Activated naive CD8-positive, alpha-beta T cell treated with anti-CD3 and anti-CD28 coated beads, Interleukin-2, amount 10 ng/mL, durations not matched to agents 7 days and 5 days (primary cell): ENCODE measurements around the gene RNF8. TPM values are rescaled to one million over a fixed set of nuclear protein-coding genes. Genes with fewer than 3 reads are reported as not detected.
A peak's percentile ranks its signal among the peaks of the same experiment; 100 is the strongest.

Experiments used
- ATAC-seq: fragments of 150-1000 bp; cut with Tn5 transposase; one replicate; pipeline ENCODE4 v1.10.0; 2021; ENCODE audit warnings: low read depth, moderate library complexity
- POLR2A ChIA-PET: fragments of 350-600 bp; sonication (Branson Sonifier 250); formaldehyde crosslinking; loops from one replicate; lab custom pipeline; 2021; ENCODE audit warnings: antibody characterized with exemption; lab: Charles Lee
- DNase-seq: peaks from one replicate; pipeline ENCODE4 v3.0.0; 2021
- H3K27ac Mint-ChIP-seq: one replicate; pipeline ENCODE4 v1.8.0; 2022; ENCODE audit warnings: mild to moderate bottlenecking, mixed read lengths
- H3K27me3 Mint-ChIP-seq: one replicate; pipeline ENCODE4 v1.8.0; 2022; ENCODE audit warnings: mild to moderate bottlenecking, moderate library complexity, mixed read lengths
- H3K36me3 Mint-ChIP-seq: one replicate; pipeline ENCODE4 v1.8.0; 2021; ENCODE audit warnings: mild to moderate bottlenecking, mixed read lengths
- H3K4me1 Mint-ChIP-seq: one replicate; pipeline ENCODE4 v1.8.0; 2021; ENCODE audit warnings: mixed read lengths
- H3K4me3 Mint-ChIP-seq: one replicate; pipeline ENCODE4 v1.8.0; 2022; ENCODE audit warnings: mild to moderate bottlenecking, moderate library complexity, mixed read lengths
- H3K9me3 Mint-ChIP-seq: one replicate; pipeline ENCODE4 v1.8.0; 2021; ENCODE audit warnings: mixed read lengths
- total RNA-seq, 2 experiments: library from RNA; stranded (reverse); gene quantifications; one replicate each; pipeline ENCODE4 v1.2.3, GENCODE V29; 2021

RNF8 gene
- total RNA-seq, 2 experiments from 2014 or later, result 22.0 to 24.8 TPM

DNA sequence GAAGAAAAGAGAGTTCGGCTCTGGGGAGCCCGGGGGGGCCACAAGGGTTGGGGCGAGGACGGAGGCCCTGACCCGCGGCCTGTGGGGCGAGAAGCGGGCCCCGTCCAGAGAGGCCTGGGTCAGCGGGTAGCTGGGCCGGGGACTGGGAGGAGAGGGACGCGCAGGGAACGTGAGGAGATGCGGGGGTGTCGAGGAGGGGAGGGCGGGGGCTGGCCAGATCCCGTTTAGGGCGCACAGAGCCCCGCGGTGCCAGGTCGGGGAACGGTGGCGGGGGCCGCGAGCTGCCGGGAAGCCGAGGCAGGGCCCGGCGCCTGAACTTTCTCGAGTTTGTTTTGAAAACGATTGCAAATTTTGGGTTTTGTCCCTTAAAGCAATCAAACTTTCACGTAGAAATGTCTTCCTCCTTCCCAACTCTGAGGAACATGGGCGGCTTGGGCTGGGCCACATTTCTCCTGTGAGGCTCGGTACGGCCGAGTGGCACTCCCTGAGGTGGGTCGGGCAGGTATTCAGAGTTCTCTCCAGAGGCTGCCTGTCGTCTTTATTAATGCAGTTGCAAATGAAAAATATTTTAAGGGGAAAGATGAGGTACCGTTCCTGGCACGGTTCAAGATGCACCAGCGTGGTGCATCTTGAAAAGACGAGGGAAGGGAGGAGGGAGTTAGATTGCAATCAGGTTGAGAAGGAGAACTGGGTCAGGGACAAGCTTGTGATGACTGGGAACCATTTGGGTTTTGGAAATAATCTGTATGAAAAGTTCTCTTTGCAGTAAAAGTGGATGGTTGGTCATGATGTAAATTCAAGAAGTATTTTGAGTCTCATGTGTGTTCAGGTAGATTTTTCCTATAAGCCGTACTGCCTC is 972 bp downstream of the RNF8 start:
- peaks cover 4% of the 10 kb centered on the region for H3K27me3 Mint-ChIP-seq
- POLR2A ChIA-PET, result interaction anchor here (0.6 to 1.1 kb wide), 5 partner anchors 12 to 79 kb away, joined by 3 to 4 read pairs (median 3); partner anchors contain the start of gene CMTR1
- H3K9me3 Mint-ChIP-seq, result no peaks in the 10 kb centered on the region
- DNase-seq (peak; percentile 51), ATAC-seq (no peak)
- peaks cover 5% of the 10 kb centered on the region for H3K36me3 Mint-ChIP-seq
- H3K27ac Mint-ChIP-seq, result peak overlapping the region; percentile 90
- peak overlapping the region; percentile 95 for H3K4me3 Mint-ChIP-seq
- peaks cover 22% of the 10 kb centered on the region for H3K4me1 Mint-ChIP-seq

DNA sequence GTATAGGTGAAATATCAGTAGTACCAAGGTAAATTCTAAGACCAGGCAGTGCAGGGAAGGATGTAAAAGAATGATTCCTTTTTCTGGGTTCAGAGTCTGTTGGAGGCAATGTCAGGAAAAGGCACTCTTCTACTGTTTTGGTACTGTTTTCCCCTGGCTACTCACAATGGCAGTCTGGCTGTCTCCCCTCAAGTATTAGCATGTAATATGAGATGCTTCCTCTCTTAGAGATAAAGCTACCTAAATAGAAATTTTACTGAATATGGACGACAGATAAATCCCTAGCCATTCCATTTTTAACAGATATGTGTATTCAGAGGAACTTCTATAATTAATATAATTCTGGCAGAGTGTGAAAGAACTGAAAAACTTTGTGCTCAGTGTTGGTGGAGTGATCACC is 3.5 kb downstream of the RNF8 start:
- DNase-seq (no peak), ATAC-seq (no peak)
- Mint-ChIP-seq H3K27me3 (peaks cover 3% of the 10 kb centered on the region), H3K36me3 (peaks cover 5% of the 10 kb centered on the region), H3K4me3 (no peak overlapping the region), H3K27ac (no peak overlapping the region), H3K4me1 (peaks cover 22% of the 10 kb centered on the region), H3K9me3 (no peaks in the 10 kb centered on the region)
- POLR2A ChIA-PET, result no interaction called here

GRCh38 chr6:37357860-37358259 is 4.1 kb downstream of the RNF8 start:
- Mint-ChIP-seq H3K27ac (no peak overlapping the region), H3K4me3 (no peak overlapping the region), H3K36me3 (peaks cover 5% of the 10 kb centered on the region), H3K27me3 (no peaks in the 10 kb centered on the region), H3K4me1 (peaks cover 20% of the 10 kb centered on the region), H3K9me3 (no peaks in the 10 kb centered on the region)
- ATAC-seq, result no peak
- POLR2A ChIA-PET, result no interaction called here
- DNase-seq, result no peak

DNA sequence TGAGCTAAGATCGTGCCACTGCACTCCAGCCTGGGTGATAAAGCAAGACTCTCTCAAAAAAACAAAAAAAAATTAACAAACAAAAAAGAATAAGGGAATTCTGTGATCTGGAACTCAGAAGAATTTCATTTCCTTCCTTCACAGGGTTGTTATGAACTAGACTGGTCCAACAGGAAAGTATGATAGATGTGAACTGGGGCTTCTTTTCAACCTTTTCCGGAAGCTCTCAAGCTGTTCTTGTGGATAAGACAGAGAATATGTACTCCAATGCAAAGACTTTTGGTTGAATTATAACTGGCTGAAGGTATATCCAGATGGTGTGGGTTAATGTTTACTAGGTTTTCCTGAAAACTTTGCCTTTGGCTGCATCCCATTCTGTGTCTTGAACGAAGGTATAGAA is 5.3 kb downstream of the RNF8 start:
- no peaks in the 10 kb centered on the region for H3K27me3 Mint-ChIP-seq
- H3K27ac Mint-ChIP-seq, result no peak overlapping the region
- POLR2A ChIA-PET, result no interaction called here
- DNase-seq, result no peak
- H3K36me3 Mint-ChIP-seq, result peaks cover 3% of the 10 kb centered on the region
- H3K4me3 Mint-ChIP-seq, result no peak overlapping the region
- H3K9me3 Mint-ChIP-seq, result no peaks in the 10 kb centered on the region
- peaks cover 14% of the 10 kb centered on the region for H3K4me1 Mint-ChIP-seq
- ATAC-seq, result no peak

DNA sequence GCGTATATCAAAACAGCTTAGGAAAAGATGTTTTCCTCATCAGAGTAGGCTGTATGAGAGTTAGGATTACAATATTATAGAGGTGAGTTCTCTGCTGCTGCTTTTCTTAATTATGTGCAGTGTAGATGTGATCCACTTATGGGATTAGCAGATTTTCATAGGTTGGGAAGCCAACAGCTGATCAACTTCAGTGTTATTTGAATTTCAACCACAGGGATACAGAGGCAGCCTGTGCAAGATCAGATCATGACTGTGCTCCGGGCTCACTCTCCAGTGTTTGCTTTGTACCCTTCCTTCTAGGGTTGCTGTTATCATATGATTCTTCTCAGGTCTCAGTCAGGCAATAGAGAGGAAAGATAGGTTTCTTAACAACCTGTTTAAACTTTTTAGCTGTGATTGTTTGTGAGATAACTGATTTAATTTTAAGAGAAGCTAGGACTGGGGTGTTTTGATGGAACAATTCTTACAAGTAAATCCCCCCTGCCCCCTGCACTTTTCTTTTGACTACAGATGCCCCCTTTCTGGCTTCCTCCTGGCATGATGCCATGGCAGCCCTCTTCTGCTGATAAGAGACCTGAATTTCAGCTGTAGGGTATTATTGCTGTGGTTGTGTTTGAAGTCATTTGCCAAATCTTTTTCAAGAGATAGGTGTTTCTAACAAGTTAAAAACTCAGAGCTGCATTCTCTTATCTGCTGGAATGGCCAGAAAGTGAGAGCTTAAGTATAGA is 8.5 kb downstream of the RNF8 start:
- no peak overlapping the region for H3K4me3 Mint-ChIP-seq
- H3K27ac Mint-ChIP-seq, result no peak overlapping the region
- POLR2A ChIA-PET, result no interaction called here
- H3K27me3 Mint-ChIP-seq, result no peaks in the 10 kb centered on the region
- ATAC-seq, result no peak
- peaks cover 3% of the 10 kb centered on the region for H3K4me1 Mint-ChIP-seq
- H3K36me3 Mint-ChIP-seq, result no peaks in the 10 kb centered on the region
- no peak for DNase-seq
- H3K9me3 Mint-ChIP-seq, result no peaks in the 10 kb centered on the region

DNA sequence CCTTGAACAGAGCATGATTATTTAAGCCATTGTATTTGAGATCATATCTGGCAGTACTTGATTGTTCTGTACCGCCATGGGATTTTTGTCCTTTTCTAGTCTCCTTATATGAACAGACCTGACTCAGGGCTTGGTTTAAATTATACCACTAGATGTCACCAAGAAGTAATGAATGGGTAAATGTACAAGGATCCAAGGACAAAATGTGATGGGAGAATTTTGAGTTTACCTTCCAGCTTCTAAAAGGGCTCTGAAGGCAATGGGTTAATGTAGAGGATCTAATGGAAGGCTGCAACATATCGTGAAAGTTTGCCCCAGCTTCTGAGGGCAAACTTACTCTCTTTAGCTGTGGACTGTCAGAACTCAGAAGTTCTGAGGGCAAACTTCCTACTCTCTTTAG is 12.0 kb downstream of the RNF8 start:
- POLR2A ChIA-PET, result interaction anchor here (0.5 kb wide), 1 partner anchor 299 kb away, joined by 3 read pairs; no protein-coding TSS in a partner anchor
- no peak for ATAC-seq
- Mint-ChIP-seq H3K4me3 (no peak overlapping the region), H3K36me3 (peaks cover 8% of the 10 kb centered on the region), H3K27ac (no peak overlapping the region), H3K27me3 (no peaks in the 10 kb centered on the region), H3K4me1 (peaks cover 7% of the 10 kb centered on the region), H3K9me3 (no peaks in the 10 kb centered on the region)
- DNase-seq, result no peak

- Mint-ChIP-seq H3K27ac (no peak overlapping the region), H3K4me3 (no peak overlapping the region), H3K27me3 (no peaks in the 10 kb centered on the region), H3K36me3 (peaks cover 9% of the 10 kb centered on the region), H3K4me1 (peaks cover 7% of the 10 kb centered on the region), H3K9me3 (no peaks in the 10 kb centered on the region)
- POLR2A ChIA-PET, result interaction anchor here (0.8 kb wide), 1 partner anchor 12 kb away, joined by 3 read pairs; no protein-coding TSS in a partner anchor
- DNase-seq, result no peak
- no peak for ATAC-seq
Observed at GRCh38 chr6:37366910-37367309, 13.1 kb downstream of the RNF8 start.

- no peak for DNase-seq
Observed at GRCh38 chr6:37368961-37369320, 15.2 kb downstream of the RNF8 start.

GRCh38 chr6:37369321-37370201 is 15.8 kb downstream of the RNF8 start:
- POLR2A ChIA-PET, result no interaction called here
- Mint-ChIP-seq H3K36me3 (peaks cover 12% of the 10 kb centered on the region), H3K4me3 (no peak overlapping the region), H3K9me3 (no peaks in the 10 kb centered on the region), H3K27ac (peak overlapping the region; percentile 14), H3K27me3 (no peaks in the 10 kb centered on the region), H3K4me1 (peaks cover 7% of the 10 kb centered on the region)
- DNase-seq (no peak), ATAC-seq (no peak)

More at GRCh38 chr6:37368961-37369320, 15.2 kb downstream of the RNF8 start:
- H3K27ac Mint-ChIP-seq, result peak overlapping the region; percentile 14
- no peak overlapping the region for H3K4me3 Mint-ChIP-seq
- peaks cover 7% of the 10 kb centered on the region for H3K4me1 Mint-ChIP-seq
- H3K36me3 Mint-ChIP-seq, result peaks cover 9% of the 10 kb centered on the region
- no peaks in the 10 kb centered on the region for H3K27me3 Mint-ChIP-seq
- POLR2A ChIA-PET, result interaction anchor here (0.6 kb wide), 1 partner anchor 56 kb away, joined by 4 read pairs; no protein-coding TSS in a partner anchor
- no peak for ATAC-seq
- H3K9me3 Mint-ChIP-seq, result no peaks in the 10 kb centered on the region

- ATAC-seq, result no peak
- peaks cover 15% of the 10 kb centered on the region for H3K36me3 Mint-ChIP-seq
- DNase-seq, result no peak
- no peaks in the 10 kb centered on the region for H3K27me3 Mint-ChIP-seq
- H3K4me3 Mint-ChIP-seq, result no peak overlapping the region
- POLR2A ChIA-PET, result interaction anchor here (0.5 kb wide), 1 partner anchor 46 kb away, joined by 4 read pairs; no protein-coding TSS in a partner anchor
- no peaks in the 10 kb centered on the region for H3K9me3 Mint-ChIP-seq
- peaks cover 7% of the 10 kb centered on the region for H3K4me1 Mint-ChIP-seq
- H3K27ac Mint-ChIP-seq, result no peak overlapping the region
Observed at GRCh38 chr6:37371154-37372083, 17.6 kb downstream of the RNF8 start.

DNA sequence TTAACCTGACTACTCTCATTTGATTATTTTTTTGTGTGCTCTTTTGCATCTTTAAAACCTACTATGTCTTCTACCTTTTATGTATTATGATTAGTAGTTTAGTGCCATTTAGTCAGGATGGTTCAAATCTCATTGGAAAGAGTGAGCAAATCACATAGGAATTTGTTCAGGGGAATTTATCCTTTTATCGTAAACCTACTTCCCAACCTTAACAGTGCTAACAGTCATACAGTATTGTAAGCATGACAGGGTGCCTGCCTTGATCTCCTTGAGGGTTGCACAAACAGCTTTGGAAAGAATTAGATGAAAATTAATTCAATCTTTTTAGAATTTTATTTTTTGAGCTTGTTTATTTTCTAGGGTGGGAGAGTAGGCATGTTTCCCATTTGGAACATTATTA is 18.3 kb downstream of the RNF8 start:
- Mint-ChIP-seq H3K4me3 (no peak overlapping the region), H3K27ac (no peak overlapping the region), H3K36me3 (peaks cover 15% of the 10 kb centered on the region), H3K9me3 (no peaks in the 10 kb centered on the region), H3K27me3 (no peaks in the 10 kb centered on the region), H3K4me1 (peaks cover 7% of the 10 kb centered on the region)
- ATAC-seq, result no peak
- POLR2A ChIA-PET, result no interaction called here
- DNase-seq, result no peak

DNA sequence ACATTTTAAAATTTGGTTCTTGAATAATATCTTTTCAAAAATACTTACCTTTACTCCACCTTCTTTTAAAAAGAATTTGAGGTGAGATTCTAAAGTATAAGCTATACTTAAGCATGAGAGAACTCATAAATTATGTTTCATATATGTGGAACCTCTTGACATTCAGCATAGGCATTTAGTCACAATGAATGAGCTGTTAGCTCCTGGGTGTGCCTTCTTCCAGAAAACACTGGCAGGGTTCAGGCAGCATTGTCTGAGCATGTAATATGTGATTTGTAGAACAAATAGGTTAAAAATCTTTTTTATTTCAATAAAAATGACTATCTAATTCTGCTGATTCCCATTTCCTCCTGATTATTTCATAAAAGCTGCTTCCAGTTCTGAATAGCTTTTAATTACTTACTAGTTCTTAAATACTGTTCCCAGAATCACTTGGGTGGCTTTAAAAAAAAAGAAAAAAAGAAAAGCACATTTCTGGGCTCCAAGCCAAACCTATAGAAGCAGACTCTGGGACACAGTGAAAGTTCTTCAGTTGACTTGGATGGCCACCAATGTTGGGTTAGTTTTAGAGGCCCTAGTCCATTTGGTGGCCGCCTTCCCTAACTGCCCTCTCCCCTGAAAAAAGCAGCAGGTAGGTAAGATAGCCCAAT is 20.2 kb downstream of the RNF8 start:
- Mint-ChIP-seq H3K4me1 (peaks cover 4% of the 10 kb centered on the region), H3K4me3 (no peak overlapping the region), H3K36me3 (peaks cover 18% of the 10 kb centered on the region), H3K27me3 (no peaks in the 10 kb centered on the region), H3K9me3 (no peaks in the 10 kb centered on the region), H3K27ac (no peak overlapping the region)
- no peak for DNase-seq
- no peak for ATAC-seq
- POLR2A ChIA-PET, result no interaction called here
